Endothelial cell of umbilical vein (primary cell): ENCODE data around the gene SMC1B. TPM values are rescaled to one million over a fixed set of nuclear protein-coding genes. Genes with fewer than 3 reads are reported as not detected.
A peak's percentile ranks its signal among the peaks of the same experiment; 100 is the strongest.

ENCODE experiments used
- BruUV-seq: library from RNA; stranded (reverse); fragments of 400-500 nt; replicated peaks from 2 replicates; lab custom pipeline; 2021; lab: Mats Ljungman, UMichigan
- CTCF ChIA-PET: fragments of 300-600, 350-600 bp; sonication (Branson Sonifier 250); formaldehyde crosslinking; loops from one replicate; lab custom pipeline; 2021; ENCODE audit warnings: antibody characterized with exemption, inconsistent platforms; lab: Charles Lee
- POLR2A ChIA-PET: fragments of 300-600, 350-600 bp; sonication (Branson Sonifier 250); formaldehyde crosslinking; loops from one replicate; lab custom pipeline; 2021; ENCODE audit warnings: antibody characterized with exemption, inconsistent platforms; lab: Charles Lee
- DNase-seq: peaks from one replicate; pipeline ENCODE4 v3.0.0-alpha.2; 2011; ENCODE audit warnings: low read depth, low spot score
- FAIRE-seq: peaks from 2 replicates; lab custom pipeline; 2011; peaks lifted over from hg19 to GRCh38; lab: Jason Lieb, UNC
- H2AFZ ChIP-seq: 2 replicates; pipeline ENCODE4 v1.6.0; 2012; ENCODE audit warnings: low read depth, low read length, control low read depth, inconsistent platforms
- H3K27ac ChIP-seq: 2 replicates; pipeline ENCODE4 v1.5.1; 2011; ENCODE audit warnings: low read depth, mild to moderate bottlenecking, control low read depth, low read length, moderate library complexity; ENCODE audit not compliant: insufficient read depth
- H3K27me3 ChIP-seq, 2 experiments: 2 replicates each; pipeline versions ENCODE4 v1.6.0 to v1.6.1; 2011; ENCODE audit warnings: low read length in 2 of 2, mixed read lengths in 1 of 2; ENCODE audit not compliant: control insufficient read depth in 2 of 2, insufficient read depth in 2 of 2
- H3K36me3 ChIP-seq, 2 experiments: 2 replicates in 1 of 2; 3 replicates in 1 of 2; pipeline ENCODE4 v1.5.1; 2011; ENCODE audit warnings: low read length in 2 of 2, mild to moderate bottlenecking in 1 of 2, moderate library complexity in 1 of 2; ENCODE audit not compliant: control insufficient read depth in 2 of 2, insufficient read depth in 2 of 2; ENCODE audit errors: extremely low read depth in 1 of 2
- H3K4me1 ChIP-seq: 3 replicates; pipeline ENCODE4 v1.5.1; 2011; ENCODE audit warnings: mild to moderate bottlenecking, low read length; ENCODE audit not compliant: control insufficient read depth, insufficient read depth; ENCODE audit errors: extremely low read depth
- H3K4me2 ChIP-seq: 2 replicates; pipeline ENCODE4 v1.6.1; 2011; ENCODE audit warnings: low read length, control low read depth, mixed read lengths; ENCODE audit not compliant: insufficient read depth
- H3K4me3 ChIP-seq, 3 experiments: fragments of 200-600 bp in 1 of 3; sonication (generic), shearing (Covaris generic) in 1 of 3; replicated peaks in 1 of 3; 2 replicates each; pipeline ENCODE4 v1.5.1; 2011 to 2016; ENCODE audit warnings: control low read depth in 3 of 3, low read length in 3 of 3, mild to moderate bottlenecking in 2 of 3, inconsistent platforms in 1 of 3, low read depth in 1 of 3, moderate library complexity in 1 of 3; ENCODE audit not compliant: insufficient read depth in 1 of 3
- H3K79me2 ChIP-seq: 2 replicates; pipeline ENCODE4 v1.6.0; 2012; ENCODE audit warnings: low read length, inconsistent platforms; ENCODE audit not compliant: control insufficient read depth, insufficient read depth
- H3K9ac ChIP-seq: replicated peaks from 2 replicates; pipeline ENCODE3; 2011; ENCODE audit warnings: low read length, control low read depth; ENCODE audit not compliant: insufficient read depth; ENCODE audit errors: extremely low read depth
- H3K9me1 ChIP-seq: replicated peaks from 3 replicates; pipeline ENCODE4 v1.6.0; 2011; ENCODE audit warnings: mild to moderate bottlenecking, low read length; ENCODE audit not compliant: control insufficient read depth, insufficient read depth; ENCODE audit errors: extremely low read depth
- H3K9me3 ChIP-seq: replicated peaks from 2 replicates; pipeline ENCODE4 v1.5.1; 2012; ENCODE audit warnings: low read length, inconsistent platforms; ENCODE audit not compliant: control insufficient read depth, insufficient read depth
- H4K20me1 ChIP-seq: replicated peaks from 2 replicates; pipeline ENCODE3; 2011; ENCODE audit warnings: mild to moderate bottlenecking, low read length; ENCODE audit not compliant: control insufficient read depth, insufficient read depth; ENCODE audit errors: extremely low read depth
- CTCF ChIP-seq, 2 donors: IDR thresholded peaks; 1 replicate in 1 of 2; 2 replicates in 1 of 2; pipeline ENCODE4 v1.5.1; 2011; ENCODE audit warnings: low read length in 2 of 2, mild to moderate bottlenecking in 2 of 2, moderate library complexity in 2 of 2, control low read depth in 1 of 2, inconsistent platforms in 1 of 2, low read depth in 1 of 2; ENCODE audit not compliant: insufficient read depth in 1 of 2; ENCODE audit errors: extremely low read depth in 1 of 2
- MYC ChIP-seq: IDR thresholded peaks from one replicate; pipeline ENCODE4 v1.6.1; 2011; ENCODE audit warnings: mild to moderate bottlenecking, low read depth, low read length
- dilution Hi-C: fragments of 300-500 bp; cut with MboI; formaldehyde crosslinking; loops from one replicate; pipeline ENCODE4 v1.15.0; 2019; ENCODE audit warnings: low sequenced_read_pairs; ENCODE audit not compliant: extremely low pct_ligation_motif_present
- intact Hi-C: fragments of 100-400 bp; cut with micrococcal nuclease; formaldehyde crosslinking; loops from one replicate; pipeline ENCODE4 v1.10.0; 2022
- polyA plus RNA-seq, 4 experiments: library from polyadenylated mRNA; depleted of rRNA in 3 of 4; stranded (reverse) in 3 of 4; unstranded in 1 of 4; fragments of >200 nt; gene quantifications; 2 replicates each; pipeline versions ENCODE4 v1.2.1 to v1.2.3, GENCODE V29; 2011 to 2012; ENCODE audit warnings: missing spikeins in 1 of 4
- total RNA-seq: library from RNA; stranded (reverse); gene quantifications from 2 replicates; pipeline ENCODE4 v1.2.3, GENCODE V29; 2021
- TF ChIP-seq, protein P1 (sequence below): IDR thresholded peaks from 2 replicates; pipeline ENCODE4 v1.6.1; 2011; ENCODE audit not compliant: insufficient read depth, insufficient read length

The SMC1B gene
- total and polyA plus RNA-seq, 2 donors (not counting 3 experiments of a cell fraction or from before 2014, with no cell fraction given) = 0.07 TPM; not detected in 1

DNA sequence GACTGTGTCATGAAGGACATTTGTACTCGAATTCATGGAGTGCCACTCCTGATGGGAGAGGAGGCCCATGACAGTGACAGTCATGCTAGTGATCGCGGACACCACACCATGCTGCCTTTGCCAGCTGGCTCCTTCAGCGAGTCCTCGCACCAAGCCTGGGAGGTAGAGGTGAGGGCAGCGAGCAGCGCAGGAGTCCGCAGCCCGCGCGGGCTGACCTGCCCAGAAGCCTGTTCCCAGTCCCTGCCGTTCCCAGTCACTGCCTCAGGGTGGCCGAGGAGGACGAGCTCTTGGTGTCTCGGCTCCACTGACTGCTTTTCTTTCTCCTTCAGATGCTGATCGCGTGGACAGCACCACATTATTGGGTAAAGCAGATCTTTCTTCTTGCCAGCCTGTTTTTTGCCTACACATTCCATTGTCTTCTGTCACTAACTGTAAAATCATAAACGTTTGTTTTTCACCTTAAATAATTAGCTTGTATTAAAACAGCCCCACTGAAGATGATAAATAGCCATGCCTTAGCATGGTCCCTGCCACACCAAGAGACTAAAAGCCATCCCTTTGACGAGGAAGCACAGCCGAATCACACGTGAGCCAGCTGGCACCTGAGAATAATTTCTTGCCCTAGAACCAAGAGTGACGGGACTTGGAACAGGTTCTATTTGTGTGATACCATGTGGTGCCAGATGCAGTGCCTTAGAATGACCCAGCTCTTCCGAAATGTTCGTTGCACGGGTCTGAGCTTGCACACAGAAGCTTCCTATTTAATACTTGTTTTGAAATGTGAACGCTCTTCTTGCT, 78.2 kb downstream of the SMC1B start:
- intact Hi-C loops = no loop called here
- Histone ChIP-seq H3K4me1 (peaks cover 22% of the 10 kb centered on the region), H4K20me1 (no peaks in the 10 kb centered on the region), H3K79me2 (no peaks in the 10 kb centered on the region), H3K27ac (peak overlapping the region; percentile 96), H3K4me3 (no peak overlapping the region), H2AFZ (no peak overlapping the region), H3K9ac (no peak overlapping the region), H3K36me3 (peaks cover 5 to 19% of the 10 kb centered on the region in 2 experiments), H3K9me1 (no peaks in the 10 kb centered on the region), H3K4me2 (no peak overlapping the region), H3K9me3 (no peaks in the 10 kb centered on the region), H3K27me3 (no peaks in the 10 kb centered on the region)
- ChIA-PET CTCF (interaction anchor here (1.3 to 4.0 kb wide), 3 partner anchors 12 to 99 kb away, joined by 3 to 22 read pairs (median 9); no protein-coding TSS in a partner anchor), POLR2A (interaction anchor here (1.5 kb wide), 1 partner anchor 17 kb away, joined by 4 read pairs; no protein-coding TSS in a partner anchor)
- dilution Hi-C loops = no loop called here
- BruUV-seq = no TSS peak
- peak in 1 of 2 donors; percentile 27 for TF ChIP-seq CTCF (IDR thresholded peaks at IDR 0.05; ENCODE audit: extremely low read depth in 1 of 2, insufficient read depth in 1 of 2, low read depth in 1 of 2, low read length in 2 of 2)
- TF ChIP-seq, protein P1, sequence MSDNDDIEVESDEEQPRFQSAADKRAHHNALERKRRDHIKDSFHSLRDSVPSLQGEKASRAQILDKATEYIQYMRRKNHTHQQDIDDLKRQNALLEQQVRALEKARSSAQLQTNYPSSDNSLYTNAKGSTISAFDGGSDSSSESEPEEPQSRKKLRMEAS = no peak
- TF ChIP-seq MYC = no peak
- DNase-seq (peak; percentile 32), FAIRE-seq (peak; percentile 60)
